Transverse colon (tissue), 3 donors: ENCODE results near the gene SLX4IP.

Experiments
- EP300 ChIP-seq: sonication (generic); formaldehyde crosslinking; IDR thresholded peaks from one replicate; pipeline ENCODE4 v1.6.1; 2017; ENCODE audit warnings: antibody characterized with exemption, low read depth
- POLR2A ChIP-seq: fragments of 450-650 bp; IDR thresholded peaks from one replicate; pipeline ENCODE4 v1.6.1; 2016; ENCODE audit warnings: antibody characterized with exemption, mild to moderate bottlenecking, moderate library complexity
- POLR2AphosphoS5 ChIP-seq, 3 donors: sonication (generic); formaldehyde crosslinking; IDR thresholded peaks; one replicate each; pipeline ENCODE4 v1.6.1; 2016; ENCODE audit warnings: antibody characterized with exemption in 3 of 3

DNA sequence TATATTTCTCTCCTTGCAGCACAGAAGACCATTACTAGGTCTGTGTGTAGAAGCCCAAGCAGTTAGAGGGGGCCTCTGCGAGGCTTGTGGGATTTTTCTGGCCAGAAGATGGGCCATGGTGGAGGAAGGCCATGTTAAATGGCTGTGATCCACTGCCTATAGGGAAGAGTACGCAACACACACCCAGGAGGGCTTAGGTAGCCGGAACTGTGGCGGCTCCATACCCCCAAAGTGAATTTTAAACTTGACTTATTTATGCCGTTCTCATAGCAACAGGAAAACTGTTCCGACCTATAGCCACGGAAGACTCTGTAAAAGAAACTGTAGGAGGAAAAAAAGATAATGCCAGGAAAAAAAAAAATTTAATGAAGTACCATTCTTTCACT lies 69.5 kb downstream of the SLX4IP start:
- TF ChIP-seq POLR2A: no peak
- TF ChIP-seq EP300: no peak
- TF ChIP-seq POLR2AphosphoS5 (IDR thresholded peaks at IDR 0.05): no peak
